Thyroid gland (tissue), 4 donors: ENCODE measurements around the gene DNAH14.

Experiments
- CTCF ChIP-seq, 6 experiments: fragments of 200-600 bp in 3 of 6; fragments of 450-650 bp in 3 of 6; sonication (generic) in 3 of 6; IDR thresholded peaks; one replicate each; pipeline ENCODE4 v1.5.1; 2016 to 2019; ENCODE audit warnings: antibody characterized with exemption in 6 of 6, mild to moderate bottlenecking in 2 of 6, inconsistent platforms in 1 of 6, moderate library complexity in 1 of 6
- POLR2A ChIP-seq, 2 donors: fragments of 450-650 bp; IDR thresholded peaks; one replicate each; pipeline ENCODE4 v1.6.1; 2017; ENCODE audit warnings: antibody characterized with exemption in 2 of 2, mild to moderate bottlenecking in 2 of 2, moderate library complexity in 1 of 2

- TF ChIP-seq CTCF (IDR thresholded peaks at IDR 0.05) (no peak), POLR2A (IDR thresholded peaks at IDR 0.05) (no peak)
Measured at GRCh38 chr1:225396357-225396756, 466.9 kb downstream of the DNAH14 start.
